IMR-90 (cell line): ENCODE measurements around the gene FAM89B. TPM values are rescaled to one million over a fixed set of nuclear protein-coding genes. Genes with fewer than 3 reads are reported as not detected.

Experiments used
- ATAC-seq: fragments of 200-7000 bp; cut with Tn5 transposase; 2 replicates; pipeline ENCODE4 v1.9.1; 2020; ENCODE audit warnings: low read depth, mild to moderate bottlenecking, moderate library complexity
- BruUV-seq: library from RNA; stranded (reverse); fragments of 400-500 nt; replicated peaks from 2 replicates; lab custom pipeline; 2021; lab: Mats Ljungman, UMichigan
- CTCF ChIA-PET: fragments of 300-600 bp; formaldehyde crosslinking; extraction: SDS; loops from one replicate; lab custom pipeline; 2021; ENCODE audit warnings: antibody characterized with exemption; lab: Yijun Ruan, JAX
- POLR2A ChIA-PET: fragments of 300-600 bp; sonication (Branson Sonifier 250); formaldehyde crosslinking; loops from one replicate; lab custom pipeline; 2022; ENCODE audit warnings: antibody characterized with exemption; ENCODE audit not compliant: unreplicated experiment; lab: Charles Lee
- DNase-seq: peaks from one replicate; pipeline ENCODE4 v3.0.0; 2013
- H2AFZ ChIP-seq: replicated peaks from 2 replicates; pipeline ENCODE3; 2013; ENCODE audit warnings: low read length, mild to moderate bottlenecking; ENCODE audit not compliant: poor library complexity
- H2AK5ac ChIP-seq: 2 replicates; pipeline ENCODE4 v1.6.1; 2013; ENCODE audit warnings: low read depth, low read length, inconsistent platforms
- H2AK9ac ChIP-seq: replicated peaks from 2 replicates; pipeline ENCODE3; 2013; ENCODE audit warnings: mild to moderate bottlenecking, low read depth, low read length, moderate library complexity; ENCODE audit not compliant: poor library complexity
- H2BK120ac ChIP-seq: 2 replicates; pipeline ENCODE4 v1.6.1; 2013; ENCODE audit warnings: low read depth, low read length, inconsistent platforms
- H2BK15ac ChIP-seq: 3 replicates; pipeline ENCODE4 v1.6.1; 2013; ENCODE audit warnings: low read depth, low read length, inconsistent platforms
- H2BK20ac ChIP-seq: 2 replicates; pipeline ENCODE4 v1.6.1; 2013; ENCODE audit warnings: low read depth, mild to moderate bottlenecking, inconsistent platforms, low read length, moderate library complexity
- H2BK5ac ChIP-seq: 2 replicates; pipeline ENCODE4 v1.6.1; 2013; ENCODE audit warnings: mild to moderate bottlenecking, low read depth, low read length, inconsistent platforms; ENCODE audit not compliant: poor library complexity, severe bottlenecking
- H3K14ac ChIP-seq: replicated peaks from 2 replicates; pipeline ENCODE4 v1.6.1; 2013; ENCODE audit warnings: low read depth, low read length, inconsistent platforms
- H3K18ac ChIP-seq: 2 replicates; pipeline ENCODE4 v1.6.1; 2013; ENCODE audit warnings: low read depth, low read length, control low read depth
- H3K23ac ChIP-seq: 2 replicates; pipeline ENCODE4 v1.6.1; 2013; ENCODE audit warnings: low read depth, low read length, inconsistent platforms
- H3K27ac ChIP-seq: 2 replicates; pipeline ENCODE4 v1.5.1; 2013; ENCODE audit warnings: mild to moderate bottlenecking, control low read depth, low read length; ENCODE audit not compliant: insufficient read depth
- H3K27me3 ChIP-seq: 2 replicates; pipeline ENCODE4 v1.6.1; 2013; ENCODE audit warnings: low read length; ENCODE audit not compliant: control insufficient read depth, insufficient read depth
- H3K36me3 ChIP-seq: 2 replicates; pipeline ENCODE4 v1.6.1; 2013; ENCODE audit warnings: low read length, mixed read lengths; ENCODE audit not compliant: control insufficient read depth, insufficient read depth
- H3K4ac ChIP-seq: 2 replicates; pipeline ENCODE4 v1.6.1; 2013; ENCODE audit warnings: low read depth, low read length, inconsistent platforms
- H3K4me1 ChIP-seq: 2 replicates; pipeline ENCODE4 v1.6.1; 2013; ENCODE audit warnings: low read length, mixed read lengths; ENCODE audit not compliant: control insufficient read depth, insufficient read depth
- H3K4me2 ChIP-seq: 2 replicates; pipeline ENCODE4 v1.6.1; 2013; ENCODE audit warnings: low read depth, mild to moderate bottlenecking, control low read depth, low read length, moderate library complexity
- H3K4me3 ChIP-seq: 2 replicates; pipeline ENCODE4 v1.5.1; 2013; ENCODE audit warnings: low read depth, mild to moderate bottlenecking, control low read depth, low read length, moderate library complexity; ENCODE audit not compliant: insufficient read depth
- H3K56ac ChIP-seq: 2 replicates; pipeline ENCODE4 v1.6.1; 2013; ENCODE audit warnings: low read length, inconsistent platforms; ENCODE audit not compliant: insufficient read depth; ENCODE audit errors: extremely low read depth
- H3K79me1 ChIP-seq, 2 experiments: 2 replicates each; pipeline ENCODE4 v1.6.1; 2013; ENCODE audit warnings: low read length in 2 of 2, inconsistent platforms in 1 of 2, low read depth in 1 of 2
- H3K9ac ChIP-seq: 2 replicates; pipeline ENCODE4 v1.6.1; 2013; ENCODE audit warnings: low read depth, low read length, control low read depth
- H3K9me1 ChIP-seq: 2 replicates; pipeline ENCODE4 v1.6.1; 2013; ENCODE audit warnings: low read length, inconsistent platforms; ENCODE audit not compliant: insufficient read depth
- H3K9me3 ChIP-seq: 2 replicates; pipeline ENCODE4 v1.6.1; 2013; ENCODE audit warnings: low read length; ENCODE audit not compliant: control insufficient read depth, insufficient read depth
- H4K20me1 ChIP-seq: 2 replicates; pipeline ENCODE4 v1.6.1; 2013; ENCODE audit warnings: low read length, inconsistent platforms; ENCODE audit not compliant: insufficient read depth
- H4K5ac ChIP-seq: 2 replicates; pipeline ENCODE4 v1.6.1; 2013; ENCODE audit warnings: mild to moderate bottlenecking, low read depth, low read length, control low read depth
- H4K8ac ChIP-seq, 2 experiments: 2 replicates each; pipeline ENCODE4 v1.6.1; 2013; ENCODE audit warnings: low read depth in 2 of 2, low read length in 2 of 2, control low read depth in 1 of 2, inconsistent platforms in 1 of 2
- H4K91ac ChIP-seq: 2 replicates; pipeline ENCODE4 v1.6.1; 2013; ENCODE audit warnings: low read depth, low read length, inconsistent platforms; ENCODE audit not compliant: insufficient read depth
- BHLHE40 ChIP-seq: fragments of 150-350 bp; IDR thresholded peaks from 2 replicates; pipeline ENCODE4 v1.6.1; 2016; ENCODE audit warnings: mild to moderate bottlenecking, low read depth, low read length
- CEBPB ChIP-seq: IDR thresholded peaks from 2 replicates; pipeline ENCODE4 v1.6.1; 2012; ENCODE audit warnings: low read depth, low read length, improper control_type of control experiment
- CHD1 ChIP-seq: IDR thresholded peaks from 2 replicates; pipeline ENCODE4 v1.6.1; 2012; ENCODE audit warnings: low read depth, low read length, improper control_type of control experiment
- ELK1 ChIP-seq: fragments of 150-350 bp; IDR thresholded peaks from 2 replicates; pipeline ENCODE4 v1.6.1; 2016; ENCODE audit warnings: low read depth, mild to moderate bottlenecking, low read length, moderate library complexity, borderline replicate concordance
- FOS ChIP-seq: fragments of 150-350 bp; IDR thresholded peaks from 2 replicates; pipeline ENCODE4 v1.6.1; 2016; ENCODE audit warnings: low read depth, low read length
- MAFK ChIP-seq: IDR thresholded peaks from 2 replicates; pipeline ENCODE4 v1.6.1; 2012; ENCODE audit warnings: low read depth, low read length, improper control_type of control experiment
- MXI1 ChIP-seq: IDR thresholded peaks from 2 replicates; pipeline ENCODE4 v1.6.1; 2012; ENCODE audit warnings: low read depth, mild to moderate bottlenecking, low read length, moderate library complexity, borderline replicate concordance
- NFE2L2 ChIP-seq: fragments of 150-350 bp; IDR thresholded peaks from 2 replicates; pipeline ENCODE4 v1.6.1; 2016; ENCODE audit warnings: low read depth, mild to moderate bottlenecking, low read length
- POLR2A ChIP-seq: IDR thresholded peaks from 2 replicates; pipeline ENCODE4 v1.6.1; 2012; ENCODE audit warnings: mild to moderate bottlenecking, low read depth, low read length
- RCOR1 ChIP-seq: IDR thresholded peaks from 2 replicates; pipeline ENCODE4 v1.6.1; 2012; ENCODE audit warnings: mild to moderate bottlenecking, low read length, improper control_type of control experiment; ENCODE audit not compliant: insufficient replicate concordance
- RFX5 ChIP-seq: IDR thresholded peaks from 2 replicates; pipeline ENCODE4 v1.8.0; 2012; ENCODE audit warnings: low read depth, mild to moderate bottlenecking, low read length, moderate library complexity
- USF2 ChIP-seq: fragments of 150-350 bp; IDR thresholded peaks from 2 replicates; pipeline ENCODE4 v1.6.1; 2017; ENCODE audit warnings: mild to moderate bottlenecking, antibody characterized with exemption, low read length, low read depth
- WGBS, 2 experiments: methylation state at CpG; one replicate each; pipeline versions ENCODE4 v1.1.5 to v1.1.7; 2013; ENCODE audit warnings: missing lambda C conversion rate in 2 of 2; ENCODE audit not compliant: insufficient read length in 1 of 2; ENCODE audit errors: extremely low coverage in 2 of 2; 5-methylcytosine and 5-hydroxymethylcytosine counted together
- dilution Hi-C: fragments of 300-500 bp; cut with HindIII; formaldehyde crosslinking; loops from one replicate; pipeline ENCODE4 v1.14.3; 2018; ENCODE audit warnings: low sequenced_read_pairs; ENCODE audit not compliant: unreplicated experiment
- in situ Hi-C: fragments of 300-500 bp; cut with MboI; formaldehyde crosslinking; loops from 3 replicates; pipeline ENCODE4 v1.14.3; 2019; ENCODE audit warnings: low sequenced_read_pairs, inconsistent platforms, mixed read lengths
- intact Hi-C: fragments of 100-400 bp; cut with micrococcal nuclease; formaldehyde crosslinking; loops from 2 replicates; pipeline ENCODE4 v1.10.0; 2022
- polyA plus RNA-seq, 3 experiments: library from polyadenylated mRNA; depleted of rRNA; stranded (reverse); fragments of >200 nt; gene quantifications; 2 replicates each; pipeline ENCODE4 v1.2.3, GENCODE V29; 2012; ENCODE audit warnings: low replicate concordance in 1 of 3
- total RNA-seq: library from RNA; depleted of rRNA; stranded (reverse); fragments of >200 nt; gene quantifications from 2 replicates; pipeline ENCODE4 v1.2.3, GENCODE V29; 2012
- TF ChIP-seq, protein P1 (sequence below): conservative IDR thresholded peaks from 2 replicates; pipeline ENCODE4 v1.5.1; 2012; ENCODE audit warnings: mild to moderate bottlenecking, low read depth, low read length, improper control_type of control experiment

Gene FAM89B
- total and polyA plus RNA-seq, 2 of the 4 experiments (the other 2 are of a cell fraction), result 12.0 to 65.5 TPM

GRCh38 chr11:65615229-65615949 lies 43.1 kb downstream of the FAM89B start, which contains the start of gene PCNX3:
Gene PCNX3, plus strand, starts transcription at chr11:65615776. Its CDS starts 536 bp downstream, at chr11:65616312.
- Histone ChIP-seq H3K27ac (peak within 1 kb of the TSS; percentile 93), H4K8ac (peak within 1 kb of the TSS; percentile 72 to 93; a peak in 3 of 4 replicates), H4K5ac (peak within 1 kb of the TSS; percentile 6; the same call in 1 of the 2 replicates), H2BK20ac (no peak within 1 kb of the TSS), H2AK5ac (peak within 1 kb of the TSS; percentile 99), H3K9me1 (0 out of 2 replicates have a peak, but pooled peaks cover 9% of the 10 kb centered on the region), H3K36me3 (peaks cover 24% of the 10 kb centered on the region; the same call in 1 of the 2 replicates), H3K23ac (peak within 1 kb of the TSS; percentile 98), H3K9me3 (no peaks in the 10 kb centered on the region), H3K27me3 (no peaks in the 10 kb centered on the region), H2AFZ (peak within 1 kb of the TSS; percentile 91), H3K56ac (peak within 1 kb of the TSS; percentile 73), H3K18ac (no peak within 1 kb of the TSS), H4K20me1 (peaks cover 26% of the 10 kb centered on the region), H2BK5ac (peak within 1 kb of the TSS; percentile 95), H3K4me2 (peak within 1 kb of the TSS; percentile 93), H2AK9ac (peak within 1 kb of the TSS; percentile 100), H2BK15ac (no peak within 1 kb of the TSS), H3K79me1 (peaks cover 7 to 67% of the 10 kb centered on the region in 2 experiments; a peak in 3 of 4 replicates), H3K4me3 (peak within 1 kb of the TSS; percentile 90), H2BK120ac (peak within 1 kb of the TSS; percentile 56; the same call in 1 of the 2 replicates), H3K4me1 (peaks cover 19% of the 10 kb centered on the region), H3K4ac (peak within 1 kb of the TSS; percentile 95), H4K91ac (peak within 1 kb of the TSS; percentile 99; the same call in 1 of the 2 replicates), H3K9ac (peak within 1 kb of the TSS; percentile 96), H3K14ac (peak within 1 kb of the TSS; percentile 100)
- dilution Hi-C loops, result no loop called here
- BruUV-seq, result no TSS peak
- CTCF ChIA-PET, result interaction anchor here (0.6 kb wide), 2 partner anchors 33 to 381 kb away, joined by 3 read pairs; no protein-coding TSS in a partner anchor
- WGBS, 2 experiments, result 1% methylated on average over 29 of the region's 55 CpGs; no CpG with 5 or more reads in 1 of the 2 experiments
- POLR2A ChIA-PET, result interaction anchor here (0.9 to 1.0 kb wide), 3 partner anchors 107 to 243 kb away, joined by 3 to 4 read pairs (median 3); no protein-coding TSS in a partner anchor
- peak; percentile 100 for DNase-seq
- intact Hi-C loops, result no loop called here
- in situ Hi-C loops, result no loop called here
- ATAC-seq, result peak; percentile 86
- TF ChIP-seq CHD1, result no peak
- TF ChIP-seq BHLHE40, result no peak; the same call in 1 of the 2 replicates
- TF ChIP-seq USF2, result no peak
- peak; percentile 17; the same call in 1 of the 2 replicates for TF ChIP-seq RFX5
- TF ChIP-seq, protein P1, sequence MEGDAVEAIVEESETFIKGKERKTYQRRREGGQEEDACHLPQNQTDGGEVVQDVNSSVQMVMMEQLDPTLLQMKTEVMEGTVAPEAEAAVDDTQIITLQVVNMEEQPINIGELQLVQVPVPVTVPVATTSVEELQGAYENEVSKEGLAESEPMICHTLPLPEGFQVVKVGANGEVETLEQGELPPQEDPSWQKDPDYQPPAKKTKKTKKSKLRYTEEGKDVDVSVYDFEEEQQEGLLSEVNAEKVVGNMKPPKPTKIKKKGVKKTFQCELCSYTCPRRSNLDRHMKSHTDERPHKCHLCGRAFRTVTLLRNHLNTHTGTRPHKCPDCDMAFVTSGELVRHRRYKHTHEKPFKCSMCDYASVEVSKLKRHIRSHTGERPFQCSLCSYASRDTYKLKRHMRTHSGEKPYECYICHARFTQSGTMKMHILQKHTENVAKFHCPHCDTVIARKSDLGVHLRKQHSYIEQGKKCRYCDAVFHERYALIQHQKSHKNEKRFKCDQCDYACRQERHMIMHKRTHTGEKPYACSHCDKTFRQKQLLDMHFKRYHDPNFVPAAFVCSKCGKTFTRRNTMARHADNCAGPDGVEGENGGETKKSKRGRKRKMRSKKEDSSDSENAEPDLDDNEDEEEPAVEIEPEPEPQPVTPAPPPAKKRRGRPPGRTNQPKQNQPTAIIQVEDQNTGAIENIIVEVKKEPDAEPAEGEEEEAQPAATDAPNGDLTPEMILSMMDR, result no peak
- TF ChIP-seq MAFK, result peak; percentile 3; the same call in 1 of the 2 replicates
- TF ChIP-seq MXI1, result peak; percentile 69; the same call in 1 of the 2 replicates
- no peak for TF ChIP-seq ELK1
- TF ChIP-seq NFE2L2, result no peak; the same call in 1 of the 2 replicates
- TF ChIP-seq POLR2A, result no peak
- peak; percentile 65; the same call in 1 of the 2 replicates for TF ChIP-seq FOS
- TF ChIP-seq CEBPB, result peak; percentile 57
- TF ChIP-seq RCOR1, result no peak
